H9 (cell line): ENCODE results near the gene PLPP6. TPM values are rescaled to one million over a fixed set of nuclear protein-coding genes. Genes with fewer than 3 reads are reported as not detected.

Source experiments
- DNase-seq: peaks from one replicate; pipeline ENCODE4 v3.0.0-alpha.2; 2017
- H2AFZ ChIP-seq: one replicate; pipeline ENCODE4 v1.6.1; 2013; ENCODE audit warnings: mild to moderate bottlenecking, low read length, control low read depth, moderate library complexity
- H2AK5ac ChIP-seq: 2 replicates; pipeline ENCODE4 v1.6.1; 2013; ENCODE audit warnings: low read length, control low read depth, mixed read lengths; ENCODE audit not compliant: insufficient read length
- H2BK120ac ChIP-seq: one replicate; pipeline ENCODE4 v1.6.1; 2013; ENCODE audit warnings: low read depth, mild to moderate bottlenecking, low read length, control low read depth, inconsistent platforms; ENCODE audit not compliant: poor library complexity, severe bottlenecking
- H2BK12ac ChIP-seq: 2 replicates; pipeline ENCODE4 v1.6.1; 2013; ENCODE audit warnings: low read length, control low read depth, mixed read lengths, low read depth; ENCODE audit not compliant: insufficient read length
- H2BK15ac ChIP-seq: 2 replicates; pipeline ENCODE4 v1.6.1; 2013; ENCODE audit warnings: low read depth, low read length, control low read depth
- H2BK20ac ChIP-seq: one replicate; pipeline ENCODE4 v1.6.1; 2013; ENCODE audit warnings: low read depth, mild to moderate bottlenecking, low read length, control low read depth, inconsistent platforms; ENCODE audit not compliant: poor library complexity, severe bottlenecking
- H2BK5ac ChIP-seq: 2 replicates; pipeline ENCODE4 v1.6.1; 2013; ENCODE audit warnings: low read length, control low read depth, mixed read lengths; ENCODE audit not compliant: insufficient read length
- H3K14ac ChIP-seq: 2 replicates; pipeline ENCODE4 v1.6.1; 2013; ENCODE audit warnings: low read length, control low read depth; ENCODE audit not compliant: insufficient read depth
- H3K18ac ChIP-seq: 2 replicates; pipeline ENCODE4 v1.6.1; 2013; ENCODE audit warnings: low read depth, mild to moderate bottlenecking, mixed read lengths, low read length, control low read depth; ENCODE audit not compliant: insufficient read length
- H3K23ac ChIP-seq: 2 replicates; pipeline ENCODE4 v1.6.1; 2013; ENCODE audit warnings: low read length, control low read depth, mixed read lengths, low read depth; ENCODE audit not compliant: insufficient read length
- H3K23me2 ChIP-seq: 2 replicates; pipeline ENCODE4 v1.6.1; 2013; ENCODE audit warnings: low read depth, mild to moderate bottlenecking, mixed read lengths, low read length, control low read depth; ENCODE audit not compliant: insufficient read length, poor library complexity, severe bottlenecking
- H3K27ac ChIP-seq: 2 replicates; pipeline ENCODE4 v1.5.1; 2013; ENCODE audit warnings: low read length, control low read depth, mixed read lengths, low read depth; ENCODE audit not compliant: insufficient read length
- H3K27me3 ChIP-seq: 2 replicates; pipeline ENCODE4 v1.6.1; 2013; ENCODE audit warnings: low read length, control low read depth, inconsistent platforms; ENCODE audit not compliant: insufficient read depth
- H3K4ac ChIP-seq: 2 replicates; pipeline ENCODE4 v1.6.1; 2013; ENCODE audit warnings: low read depth, mild to moderate bottlenecking, control low read depth, inconsistent platforms, low read length, moderate library complexity
- H3K4me1 ChIP-seq: 2 replicates; pipeline ENCODE4 v1.6.1; 2013; ENCODE audit warnings: low read length, control low read depth, inconsistent platforms; ENCODE audit not compliant: insufficient read depth
- H3K4me2 ChIP-seq: 2 replicates; pipeline ENCODE4 v1.6.1; 2013; ENCODE audit warnings: low read length, control low read depth, mixed read lengths; ENCODE audit not compliant: insufficient read length, insufficient read depth
- H3K56ac ChIP-seq: 2 replicates; pipeline ENCODE4 v1.6.1; 2013; ENCODE audit warnings: low read depth, mild to moderate bottlenecking, mixed read lengths, low read length, control low read depth; ENCODE audit not compliant: insufficient read length
- H3K79me1 ChIP-seq: 2 replicates; pipeline ENCODE4 v1.6.1; 2013; ENCODE audit warnings: low read depth, mild to moderate bottlenecking, moderate library complexity, low read length, control low read depth, inconsistent platforms; ENCODE audit not compliant: insufficient read depth, poor library complexity, severe bottlenecking
- H3K79me2 ChIP-seq: 2 replicates; pipeline ENCODE4 v1.6.1; 2013; ENCODE audit warnings: low read length, control low read depth, inconsistent platforms; ENCODE audit not compliant: insufficient read depth
- H3K9ac ChIP-seq: 2 replicates; pipeline ENCODE4 v1.6.1; 2013; ENCODE audit warnings: low read length, control low read depth, mixed read lengths; ENCODE audit not compliant: insufficient read length; ENCODE audit errors: extremely low read depth
- H3K9me3 ChIP-seq: one replicate; pipeline ENCODE4 v1.6.1; 2013; ENCODE audit warnings: low read depth, low read length, inconsistent platforms; ENCODE audit not compliant: control insufficient read depth
- H3T11ph ChIP-seq: one replicate; pipeline ENCODE4 v1.6.1; 2013; ENCODE audit warnings: mild to moderate bottlenecking, low read length, control low read depth, inconsistent platforms
- H4K20me1 ChIP-seq: one replicate; pipeline ENCODE4 v1.6.1; 2013; ENCODE audit not compliant: control insufficient read depth, insufficient read length, insufficient read depth
- H4K5ac ChIP-seq: 2 replicates; pipeline ENCODE4 v1.6.1; 2013; ENCODE audit warnings: low read depth, mild to moderate bottlenecking, mixed read lengths, low read length, control low read depth; ENCODE audit not compliant: insufficient read length
- H4K8ac ChIP-seq: replicated peaks from 2 replicates; pipeline ENCODE4 v1.6.1; 2013; ENCODE audit warnings: low read length, control low read depth, mixed read lengths, low read depth; ENCODE audit not compliant: insufficient read length
- H4K91ac ChIP-seq: 2 replicates; pipeline ENCODE4 v1.6.1; 2013; ENCODE audit warnings: low read depth, mild to moderate bottlenecking, moderate library complexity, mixed read lengths, low read length, control low read depth; ENCODE audit not compliant: insufficient read length
- H3K27ac Mint-ChIP-seq, 3 experiments: 2 replicates in 2 of 3; 3 replicates in 1 of 3; pipeline ENCODE4 v1.8.0; 2020 to 2021; ENCODE audit warnings: mixed read lengths in 3 of 3, mild to moderate bottlenecking in 1 of 3, moderate library complexity in 1 of 3
- H3K27me3 Mint-ChIP-seq: 2 replicates; pipeline ENCODE4 v1.8.0; 2021; ENCODE audit warnings: low read depth, mild to moderate bottlenecking, moderate library complexity, mixed read lengths
- H3K36me3 Mint-ChIP-seq, 3 experiments: 2 replicates in 2 of 3; 3 replicates in 1 of 3; pipeline ENCODE4 v1.8.0; 2020 to 2021; ENCODE audit warnings: low read depth in 3 of 3, mixed read lengths in 3 of 3; ENCODE audit not compliant: insufficient read depth in 1 of 3
- H3K4me1 Mint-ChIP-seq, 2 experiments: 2 replicates each; pipeline ENCODE4 v1.8.0; 2020; ENCODE audit warnings: mixed read lengths in 2 of 2
- H3K4me3 Mint-ChIP-seq, 2 experiments: 2 replicates in 1 of 2; 3 replicates in 1 of 2; pipeline ENCODE4 v1.8.0; 2020 to 2021; ENCODE audit warnings: mild to moderate bottlenecking in 2 of 2, mixed read lengths in 2 of 2, moderate library complexity in 1 of 2
- H3K9me3 Mint-ChIP-seq, 2 experiments: 2 replicates in 1 of 2; 3 replicates in 1 of 2; pipeline ENCODE4 v1.8.0; 2020; ENCODE audit warnings: mild to moderate bottlenecking in 2 of 2, mixed read lengths in 2 of 2, moderate library complexity in 1 of 2
- CTCF ChIP-seq: fragments of 200-600 bp; sonication (generic); conservative IDR thresholded peaks from 3 replicates; pipeline ENCODE4 v1.8.0; 2021; ENCODE audit warnings: antibody characterized with exemption, mild to moderate bottlenecking
- WGBS: extraction: QIAGEN DNeasy Blood & Tissue Kit; methylation state at CpG from one replicate; pipeline ENCODE4 v1.1.7; 2013; ENCODE audit warnings: missing lambda C conversion rate, low lambda C conversion rate, mixed read lengths; ENCODE audit not compliant: insufficient read length; ENCODE audit errors: extremely low coverage; 5-methylcytosine and 5-hydroxymethylcytosine counted together
- total RNA-seq: library from RNA; stranded (reverse); gene quantifications from 2 replicates; pipeline ENCODE4 v1.2.1, GENCODE V29; 2021

PLPP6 gene
- total RNA-seq, 1 experiment from 2014 or later = 7.6 TPM

- H3K27me3 Mint-ChIP-seq = peaks cover 3% of the 10 kb centered on the region; the same call in 1 of the 2 replicates
- H2BK12ac ChIP-seq = no peak overlapping the region
- 0 out of 2 replicates have a peak, but pooled peaks cover 6% of the 10 kb centered on the region for H3K4me1 ChIP-seq
- H4K91ac ChIP-seq = no peak overlapping the region
- no CpG with 5 or more reads among the region's 1 CpG for WGBS
- DNase-seq = no peak
- H3K23ac ChIP-seq = no peak overlapping the region
- no peak overlapping the region for H3K4me3 Mint-ChIP-seq
- no peak overlapping the region for H3K56ac ChIP-seq
- no peak overlapping the region for H2BK5ac ChIP-seq
- H4K8ac ChIP-seq = no peak overlapping the region
- no peak overlapping the region for H2BK20ac ChIP-seq
- no peak overlapping the region for H3K4ac ChIP-seq
- H2AK5ac ChIP-seq = no peak overlapping the region
- H2AFZ ChIP-seq = no peak overlapping the region
- no peak overlapping the region for H3K27ac ChIP-seq
- H3K23me2 ChIP-seq = no peaks in the 10 kb centered on the region
- no peaks in the 10 kb centered on the region for H3K9me3 Mint-ChIP-seq
- H3K4me2 ChIP-seq = no peak overlapping the region
- no peaks in the 10 kb centered on the region for H3K27me3 ChIP-seq
- peaks cover 11% of the 10 kb centered on the region in 2 experiments for H3K4me1 Mint-ChIP-seq
- H3K9me3 ChIP-seq = no peaks in the 10 kb centered on the region
- no peaks in the 10 kb centered on the region for H4K20me1 ChIP-seq
- no peaks in the 10 kb centered on the region for H3K36me3 Mint-ChIP-seq
- H3K79me1 ChIP-seq = no peaks in the 10 kb centered on the region
- no peak overlapping the region for H2BK120ac ChIP-seq
- no peak for TF ChIP-seq CTCF
- no peaks in the 10 kb centered on the region for H3K79me2 ChIP-seq
- no peak overlapping the region for H3T11ph ChIP-seq
- no peak overlapping the region for H3K18ac ChIP-seq
- H4K5ac ChIP-seq = no peak overlapping the region
- H3K27ac Mint-ChIP-seq = no peak overlapping the region
- no peak overlapping the region for H3K9ac ChIP-seq
- no peak overlapping the region for H2BK15ac ChIP-seq
- no peak overlapping the region for H3K14ac ChIP-seq
Measured at GRCh38 chr9:4671737-4672136, 9.6 kb downstream of the PLPP6 start.
